Kidney (tissue), 14 donors: ENCODE data around the gene FKBP4. TPM values are rescaled to one million over a fixed set of nuclear protein-coding genes. Genes with fewer than 3 reads are reported as not detected.

ENCODE experiments used
- DNase-seq, 5 donors: peaks; one replicate each; pipeline ENCODE4 v3.0.0-alpha.2; 2013 to 2020
- FAIRE-seq: peaks from 2 replicates; lab custom pipeline; 2012; peaks lifted over from hg19 to GRCh38; lab: Jason Lieb, UNC
- H3K27ac ChIP-seq, 2 donors: one replicate each; pipeline ENCODE4 v1.7.0; 2013; ENCODE audit warnings: low read depth in 2 of 2, low read length in 2 of 2, inconsistent platforms in 1 of 2
- H3K27me3 ChIP-seq: one replicate; pipeline ENCODE4 v1.7.1; 2013; ENCODE audit warnings: low read length, inconsistent platforms; ENCODE audit not compliant: control insufficient read depth, insufficient read depth
- H3K36me3 ChIP-seq, 3 donors: one replicate each; pipeline versions ENCODE4 v1.7.0 to v1.7.1; 2013; ENCODE audit warnings: low read length in 3 of 3, control low read depth in 1 of 3, inconsistent platforms in 1 of 3; ENCODE audit not compliant: insufficient read depth in 3 of 3, control insufficient read depth in 2 of 3
- H3K4me1 ChIP-seq, 3 donors: one replicate each; pipeline versions ENCODE4 v1.7.0 to v1.7.1; 2013; ENCODE audit warnings: low read length in 3 of 3, inconsistent platforms in 1 of 3, low read depth in 1 of 3; ENCODE audit not compliant: control insufficient read depth in 2 of 3, insufficient read depth in 2 of 3
- H3K4me3 ChIP-seq, 3 donors: one replicate each; pipeline versions ENCODE4 v1.7.0 to v1.8.1; 2013; ENCODE audit warnings: low read length in 3 of 3, control low read depth in 1 of 3, inconsistent platforms in 1 of 3
- H3K9ac ChIP-seq, 3 donors: one replicate each; pipeline versions ENCODE4 v1.7.0 to v1.7.1; 2013; ENCODE audit warnings: low read length in 3 of 3, control low read depth in 1 of 3, inconsistent platforms in 1 of 3
- H3K9me3 ChIP-seq, 3 donors: one replicate each; pipeline versions ENCODE4 v1.7.0 to v1.7.1; 2013; ENCODE audit warnings: low read length in 3 of 3, control low read depth in 1 of 3, inconsistent platforms in 1 of 3; ENCODE audit not compliant: control insufficient read depth in 2 of 3, insufficient read depth in 1 of 3
- CTCF ChIP-seq: IDR thresholded peaks from 3 replicates; pipeline ENCODE4 v1.5.1; 2012; ENCODE audit warnings: mild to moderate bottlenecking, moderate library complexity, borderline replicate concordance; ENCODE audit not compliant: insufficient read depth; ENCODE audit errors: extremely low read depth
- intact Hi-C: fragments of 100-400 bp; cut with DNase I; formaldehyde crosslinking; loops from one replicate; pipeline ENCODE4 v1.11.1; 2022
- polyA plus RNA-seq: library from polyadenylated mRNA; stranded (reverse); fragments of 350-450 nt; fragmentation: Illumina TruSeq; extraction: RNeasy Lipid Tissue Mini Kit (QIAGEN cat#74804); gene quantifications from one replicate; pipeline ENCODE4 v1.2.3, GENCODE V29; 2014; ENCODE audit warnings: low read depth, low replicate concordance; ENCODE audit not compliant: insufficient read depth
- total RNA-seq: library from RNA; stranded (reverse); fragmentation: NEBNext Ultra II Directional; extraction: Animal tissue kit (Norgen Biotek cat#: 25700); gene quantifications from one replicate; pipeline ENCODE4 v1.2.1, GENCODE V29; 2021
- donor health status: control.
- donor health status: control.
- donor health status: control.
- donor health status: control.
- donor health status: control.
- donor health status: DM: yes; HTN: yes; CAD: no.
- donor health status: Normal renal cell carcinoma (clear cell type).

FKBP4 gene
- total and polyA plus RNA-seq, 2 donors from 2014 or later = 70.2 to 114 TPM

DNA sequence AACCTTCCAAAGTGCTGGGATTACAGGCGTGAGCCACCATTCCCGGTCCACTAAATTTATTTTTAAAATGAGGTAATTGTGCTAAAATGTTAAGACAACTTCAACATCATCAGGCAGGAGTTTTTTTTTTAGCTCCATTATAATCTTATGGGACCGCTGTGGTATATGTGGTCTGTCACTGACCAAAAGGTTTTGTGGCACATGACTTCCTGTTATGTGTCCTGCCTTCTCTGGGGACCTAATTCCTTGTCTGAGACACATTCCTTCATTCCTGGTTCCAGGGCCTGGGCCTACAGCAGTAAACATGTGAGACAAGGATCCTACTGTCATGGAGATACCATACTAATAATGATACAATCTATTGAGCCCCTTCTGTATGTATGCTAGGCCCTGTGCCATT is 57.2 kb downstream of the FKBP4 start:
- FAIRE-seq = no peak
- no peak for TF ChIP-seq CTCF
- Histone ChIP-seq H3K27ac (no peak overlapping the region), H3K27me3 (no peaks in the 10 kb centered on the region), H3K36me3 (no peaks in the 10 kb centered on the region), H3K9me3 (no peaks in the 10 kb centered on the region), H3K4me1 (peaks cover 0 to 8% (median 5%) of the 10 kb centered on the region in 3 donors), H3K9ac (no peak overlapping the region), H3K4me3 (no peak overlapping the region)
- DNase-seq = no peak
- intact Hi-C loops = loop anchor here (10.0 kb wide), 1 partner anchor 183 kb away; no protein-coding TSS in a partner anchor

- no peaks in the 10 kb centered on the region for H3K9me3 ChIP-seq
- H3K4me1 ChIP-seq = peaks cover 0 to 8% (median 5%) of the 10 kb centered on the region in 3 donors
- no peak overlapping the region for H3K4me3 ChIP-seq
- FAIRE-seq (no peak), DNase-seq (peak; percentile 86 to 93 (median 89))
- no peak overlapping the region for H3K27ac ChIP-seq
- no peak overlapping the region for H3K9ac ChIP-seq
- intact Hi-C loops = loop anchor here (10.0 kb wide), 1 partner anchor 181 kb away; no protein-coding TSS in a partner anchor
- peak; percentile 82 for TF ChIP-seq CTCF
- H3K36me3 ChIP-seq = peaks cover 0 to 6% (median 0%) of the 10 kb centered on the region in 3 donors
- no peaks in the 10 kb centered on the region for H3K27me3 ChIP-seq
Observed at GRCh38 chr12:2853626-2854025, 58.9 kb downstream of the FKBP4 start.

Other genes with a start within 250 kb of the FKBP4 start
- gene ITFG2, start 17.7 kb downstream of the FKBP4 start, total RNA-seq = 48.2 TPM
- gene ITFG2, start 17.7 kb downstream of the FKBP4 start, polyA plus RNA-seq = 23.6 TPM
- 11.7 TPM for gene NRIP2, start 40.1 kb downstream of the FKBP4 start, total RNA-seq
- 15.9 TPM for gene NRIP2, start 40.1 kb downstream of the FKBP4 start, polyA plus RNA-seq
- gene TEX52, start 62.1 kb downstream of the FKBP4 start, total RNA-seq = not detected
- not detected for gene TEX52, start 62.1 kb downstream of the FKBP4 start, polyA plus RNA-seq
- gene FOXM1, start 82.2 kb downstream of the FKBP4 start, total RNA-seq = 1.3 TPM
- gene FOXM1, start 82.2 kb downstream of the FKBP4 start, polyA plus RNA-seq = 1.3 TPM
- gene RHNO1, start 82.3 kb downstream of the FKBP4 start, total RNA-seq = 17.2 TPM
- gene RHNO1, start 82.3 kb downstream of the FKBP4 start, polyA plus RNA-seq = 15.9 TPM
- 23.0 TPM for gene TULP3, start 95.9 kb downstream of the FKBP4 start, total RNA-seq
- gene TULP3, start 95.9 kb downstream of the FKBP4 start, polyA plus RNA-seq = 20.3 TPM
- gene TEAD4, start 164.4 kb downstream of the FKBP4 start, total RNA-seq = 40.9 TPM
- gene TEAD4, start 164.4 kb downstream of the FKBP4 start, polyA plus RNA-seq = 19.8 TPM